Fibroblast of skin of back (primary cell): Measurements from ENCODE around the gene ELAVL2.

Source experiments
- DNase-seq: peaks from one replicate; pipeline ENCODE4 v3.0.0-alpha.2; 2013

ELAVL2 gene

GRCh38 chr9:23659346-23660006 is 166.6 kb downstream of the ELAVL2 start:
- no peak for DNase-seq

GRCh38 chr9:23658376-23659258 is 167.4 kb downstream of the ELAVL2 start:
- no peak for DNase-seq

GRCh38 chr9:23651051-23651450 is 175.0 kb downstream of the ELAVL2 start:
- no peak for DNase-seq

GRCh38 chr9:23648651-23649050 is 177.4 kb downstream of the ELAVL2 start:
- no peak for DNase-seq

- DNase-seq = no peak
Observed at GRCh38 chr9:23644896-23645295, 181.1 kb downstream of the ELAVL2 start.

- DNase-seq = no peak
Observed at GRCh38 chr9:23644326-23644725, 181.7 kb downstream of the ELAVL2 start.

- no peak for DNase-seq
Observed at GRCh38 chr9:23643656-23644258, 182.3 kb downstream of the ELAVL2 start.
